Measurements from ENCODE around the gene FRMPD4. TPM values are rescaled to one million over a fixed set of nuclear protein-coding genes. Genes with fewer than 3 reads are reported as not detected.

The FRMPD4 gene
- total and polyA plus RNA-seq, 2 of the 13 experiments (the other 11 are each of a cell fraction or from before 2014, with no cell fraction given), result not detected

DNA sequence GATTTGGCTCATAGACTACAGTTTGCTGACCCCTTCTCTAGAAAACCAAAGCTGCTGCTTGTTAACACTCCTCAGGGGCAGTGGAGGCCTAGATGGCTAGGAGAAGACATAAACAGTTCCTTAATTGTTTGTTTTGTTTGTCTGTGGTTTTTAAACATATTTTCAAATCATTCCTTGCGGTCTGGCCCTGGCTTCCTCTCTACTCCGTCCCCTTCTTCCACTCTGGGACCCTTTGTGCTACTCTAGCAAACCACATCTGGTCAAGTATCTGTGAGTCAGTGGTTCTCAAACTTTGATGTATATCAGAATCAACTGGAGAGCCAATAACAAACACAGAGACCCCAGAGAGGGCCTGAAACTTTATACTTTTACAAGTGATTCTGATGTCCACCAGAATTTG, 36.1 kb downstream of the FRMPD4 start:
- ChIA-PET CTCF (ENCODE audit: low intra/inter-chr PET ratio, low total read pairs) (no interaction called here), POLR2A (no interaction called here)
- DNase-seq (ENCODE audit: low spot score) (no peak), FAIRE-seq (no peak), ATAC-seq (no peak)
- no TSS peak for BruUV-seq (replicated peaks)
- no peaks in the 10 kb centered on the region for H3K9me3 ChIP-seq (ENCODE audit: low read length)
- 0% methylated on average over 2 of the region's 2 CpGs for WGBS (ENCODE audit: low lambda C conversion rate)
- H3K27me3 ChIP-seq (ENCODE audit: control insufficient read depth in 1 of 2, insufficient read depth in 2 of 2, low read length in 2 of 2), result no peaks in the 10 kb centered on the region
- no peak overlapping the region for H2AFZ ChIP-seq (ENCODE audit: low read length)
- in situ Hi-C loops (cut with HindIII; ENCODE audit: extremely low pct_ligation_motif_present, low pct_unique_long_range_greater_than_20kb) (no loop called here), intact Hi-C loops (cut with micrococcal nuclease; ENCODE audit: unreplicated experiment) (no loop called here)
- H3K4me1 ChIP-seq (ENCODE audit: insufficient read depth, low read length), result no peaks in the 10 kb centered on the region
- no peak overlapping the region for H3K27ac ChIP-seq (ENCODE audit: extremely low read length, insufficient read depth, low read length)
- H3K79me2 ChIP-seq (ENCODE audit: insufficient read depth, low read length), result no peaks in the 10 kb centered on the region
- no peak overlapping the region for H3K9ac ChIP-seq (ENCODE audit: insufficient read depth, low read depth, low read length)
- H3K4me3 ChIP-seq (replicated peaks in 1 of 3; ENCODE audit: insufficient read depth in 1 of 3, low read depth in 2 of 3, low read length in 3 of 3), result no peak overlapping the region
- H4K20me1 ChIP-seq (ENCODE audit: insufficient read depth, low read length), result no peaks in the 10 kb centered on the region
- H3K36me3 ChIP-seq (replicated peaks in 1 of 2; ENCODE audit: control insufficient read depth in 1 of 2, insufficient read depth in 2 of 2, low read length in 2 of 2), result no peaks in the 10 kb centered on the region
- H3K4me2 ChIP-seq (ENCODE audit: low read depth, low read length), result no peak overlapping the region
- TF ChIP-seq, protein P1, sequence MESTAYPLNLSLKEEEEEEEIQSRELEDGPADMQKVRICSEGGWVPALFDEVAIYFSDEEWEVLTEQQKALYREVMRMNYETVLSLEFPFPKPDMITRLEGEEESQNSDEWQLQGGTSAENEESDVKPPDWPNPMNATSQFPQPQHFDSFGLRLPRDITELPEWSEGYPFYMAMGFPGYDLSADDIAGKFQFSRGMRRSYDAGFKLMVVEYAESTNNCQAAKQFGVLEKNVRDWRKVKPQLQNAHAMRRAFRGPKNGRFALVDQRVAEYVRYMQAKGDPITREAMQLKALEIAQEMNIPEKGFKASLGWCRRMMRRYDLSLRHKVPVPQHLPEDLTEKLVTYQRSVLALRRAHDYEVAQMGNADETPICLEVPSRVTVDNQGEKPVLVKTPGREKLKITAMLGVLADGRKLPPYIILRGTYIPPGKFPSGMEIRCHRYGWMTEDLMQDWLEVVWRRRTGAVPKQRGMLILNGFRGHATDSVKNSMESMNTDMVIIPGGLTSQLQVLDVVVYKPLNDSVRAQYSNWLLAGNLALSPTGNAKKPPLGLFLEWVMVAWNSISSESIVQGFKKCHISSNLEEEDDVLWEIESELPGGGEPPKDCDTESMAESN (CRISPR knock-in tag; conservative IDR thresholded peaks at IDR 0.05), result no peak
- TF ChIP-seq ZMYM4 (CRISPR knock-in tag; IDR thresholded peaks at IDR 0.05) (no peak), SCMH1 (CRISPR knock-in tag; IDR thresholded peaks at IDR 0.05; ENCODE audit: borderline replicate concordance) (no peak), ZNF251 (CRISPR knock-in tag; IDR thresholded peaks at IDR 0.05) (no peak), ZNF3 (CRISPR knock-in tag; IDR thresholded peaks at IDR 0.05) (no peak), SRF (IDR thresholded peaks at IDR 0.05; ENCODE audit: low read depth, low read length) (no peak), ZNF292 (CRISPR knock-in tag; IDR thresholded peaks at IDR 0.05; ENCODE audit: borderline replicate concordance, low read depth) (no peak), MYC (CRISPR knock-in tag; IDR thresholded peaks at IDR 0.05; ENCODE audit: borderline replicate concordance) (no peak)
- TF ChIP-seq, protein P2, sequence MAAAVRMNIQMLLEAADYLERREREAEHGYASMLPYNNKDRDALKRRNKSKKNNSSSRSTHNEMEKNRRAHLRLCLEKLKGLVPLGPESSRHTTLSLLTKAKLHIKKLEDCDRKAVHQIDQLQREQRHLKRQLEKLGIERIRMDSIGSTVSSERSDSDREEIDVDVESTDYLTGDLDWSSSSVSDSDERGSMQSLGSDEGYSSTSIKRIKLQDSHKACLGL (CRISPR knock-in tag; IDR thresholded peaks at IDR 0.05), result no peak

Data from HepG2 (cell line).